HCT116 (cell line): ENCODE results near the gene NRTN. TPM values are rescaled to one million over a fixed set of nuclear protein-coding genes. Genes with fewer than 3 reads are reported as not detected.

ENCODE experiments used
- ATAC-seq: fragments of 200-7000 bp; cut with Tn5 transposase; 2 replicates; pipeline ENCODE4 v1.9.1; 2020; ENCODE audit warnings: mild to moderate bottlenecking, moderate library complexity
- BruUV-seq: library from RNA; stranded (reverse); fragments of 400-500 nt; replicated peaks from 2 replicates; lab custom pipeline; 2021; lab: Mats Ljungman, UMichigan
- CTCF ChIA-PET: fragments of 300-600 bp; sonication (Branson Sonifier 250); formaldehyde crosslinking; loops from one replicate; lab custom pipeline; 2021; ENCODE audit warnings: antibody characterized with exemption; lab: Charles Lee
- POLR2A ChIA-PET: fragments of 300-600, 350-600 bp; sonication (Branson Sonifier 250); formaldehyde crosslinking; loops from one replicate; lab custom pipeline; 2021; ENCODE audit warnings: antibody characterized with exemption; lab: Charles Lee
- RAD21 ChIA-PET, 2 experiments: fragments of 300-600 bp; sonication (Branson Sonifier 250); formaldehyde crosslinking; loops; one replicate each; lab custom pipeline; 2023; ENCODE audit warnings: low total read pairs in 2 of 2; ENCODE audit not compliant: uncharacterized antibody in 2 of 2, unreplicated experiment in 2 of 2, low non-redundant PET in 1 of 2; lab: Charles Lee
- DNase-seq: peaks from one replicate; pipeline ENCODE4 v3.0.0-alpha.2; 2010; ENCODE audit warnings: low read depth, low spot score
- H2AFZ ChIP-seq: fragments of 200-600 bp; shearing (Covaris generic), sonication (generic); 2 replicates; pipeline ENCODE4 v1.6.1; 2017; ENCODE audit warnings: low read depth, mixed run types, mixed read lengths, antibody characterized with exemption, low read length; ENCODE audit not compliant: poor library complexity, severe bottlenecking
- H3K27ac ChIP-seq: 2 replicates; pipeline ENCODE4 v1.5.1; 2012; ENCODE audit warnings: low read depth, low read length
- H3K27me3 ChIP-seq: fragments of 200-600 bp; sonication (generic); 2 replicates; pipeline ENCODE4 v1.6.1; 2016; ENCODE audit warnings: mixed run types, low read length, mixed read lengths; ENCODE audit not compliant: insufficient read depth
- H3K36me3 ChIP-seq, 2 experiments: fragments of 200-500 bp in 1 of 2; fragments of 200-600 bp in 1 of 2; sonication (Bioruptor generic) in 1 of 2; sonication (generic) in 1 of 2; 2 replicates each; pipeline versions ENCODE4 v1.5.1 to v1.6.1; 2014 to 2016; ENCODE audit warnings: low read length in 2 of 2, inconsistent platforms in 1 of 2, mixed read lengths in 1 of 2, mixed run types in 1 of 2; ENCODE audit not compliant: insufficient read depth in 2 of 2, control insufficient read depth in 1 of 2
- H3K4me1 ChIP-seq, 2 experiments: fragments of 200-600 bp in 1 of 2; sonication (generic) in 1 of 2; 2 replicates each; pipeline versions ENCODE4 v1.5.1 to v1.6.1; 2012 to 2017; ENCODE audit warnings: low read length in 2 of 2, inconsistent platforms in 1 of 2, mild to moderate bottlenecking in 1 of 2, mixed read lengths in 1 of 2, mixed run types in 1 of 2, moderate library complexity in 1 of 2; ENCODE audit not compliant: insufficient read depth in 2 of 2, control insufficient read depth in 1 of 2
- H3K4me2 ChIP-seq: fragments of 200-600 bp; sonication (generic); 2 replicates; pipeline ENCODE4 v1.6.1; 2017; ENCODE audit warnings: mixed run types, low read length, mixed read lengths
- H3K4me3 ChIP-seq, 2 experiments: fragments of 200-600 bp in 1 of 2; sonication (generic) in 1 of 2; replicated peaks in 1 of 2; 2 replicates each; pipeline ENCODE4 v1.5.1; 2011 to 2016; ENCODE audit warnings: low read length in 2 of 2, control low read depth in 1 of 2, low read depth in 1 of 2, mild to moderate bottlenecking in 1 of 2, mixed read lengths in 1 of 2, mixed run types in 1 of 2
- H3K79me2 ChIP-seq: fragments of 200-600 bp; sonication (generic); 2 replicates; pipeline ENCODE4 v1.6.1; 2017; ENCODE audit warnings: mild to moderate bottlenecking, mixed run types, low read length, moderate library complexity, mixed read lengths; ENCODE audit not compliant: insufficient read depth
- H3K9ac ChIP-seq: fragments of 200-600 bp; sonication (generic); 2 replicates; pipeline ENCODE4 v1.6.1; 2016; ENCODE audit warnings: low read length, mixed read lengths
- H3K9me2 ChIP-seq: fragments of 200-600 bp; sonication (generic), shearing (Covaris generic); 2 replicates; pipeline ENCODE4 v1.6.1; 2017; ENCODE audit warnings: mixed run types, mild to moderate bottlenecking, moderate library complexity; ENCODE audit not compliant: insufficient read depth
- H3K9me3 ChIP-seq, 2 experiments: fragments of 200-500 bp in 1 of 2; fragments of 200-600 bp in 1 of 2; sonication (Bioruptor generic) in 1 of 2; sonication (generic) in 1 of 2; 2 replicates each; pipeline ENCODE4 v1.6.1; 2014 to 2017; ENCODE audit warnings: low read length in 2 of 2, mixed read lengths in 2 of 2, inconsistent platforms in 1 of 2, low read depth in 1 of 2, mild to moderate bottlenecking in 1 of 2, mixed run types in 1 of 2, moderate library complexity in 1 of 2; ENCODE audit not compliant: control insufficient read depth in 1 of 2, insufficient read depth in 1 of 2
- H4K20me1 ChIP-seq: fragments of 200-600 bp; sonication (generic), shearing (Covaris generic); 2 replicates; pipeline ENCODE4 v1.6.1; 2017; ENCODE audit warnings: mixed run types, mild to moderate bottlenecking, moderate library complexity; ENCODE audit not compliant: insufficient read depth
- EGR1 ChIP-seq: IDR thresholded peaks from 2 replicates; pipeline ENCODE4 v1.6.1; 2012; ENCODE audit warnings: low read depth
- RAD21 ChIP-seq: IDR thresholded peaks from 2 replicates; pipeline ENCODE4 v1.6.1; 2012; ENCODE audit warnings: low read depth, mild to moderate bottlenecking
- SP1 ChIP-seq: IDR thresholded peaks from 2 replicates; pipeline ENCODE4 v1.6.1; 2012; ENCODE audit warnings: low read depth
- ZBTB33 ChIP-seq: IDR thresholded peaks from 2 replicates; pipeline ENCODE4 v1.6.1; 2011; ENCODE audit warnings: mild to moderate bottlenecking, low read length, moderate library complexity; ENCODE audit not compliant: insufficient replicate concordance; ENCODE audit errors: extremely low read depth
- intact Hi-C: fragments of 100-400 bp; cut with micrococcal nuclease; formaldehyde crosslinking; loops from 2 replicates; pipeline ENCODE4 v1.10.0; 2022
- total RNA-seq: library from RNA; stranded (reverse); gene quantifications from one replicate; pipeline ENCODE4 v1.2.1, GENCODE V29; 2021; ENCODE audit not compliant: unreplicated experiment
- TF ChIP-seq, protein P1 (sequence below): IDR thresholded peaks from 2 replicates; pipeline ENCODE4 v1.6.1; 2012; ENCODE audit warnings: low read depth

NRTN gene
- total RNA-seq, 1 experiment from 2014 or later = 11.5 TPM

GRCh38 chr19:5785423-5785822, 19.4 kb upstream of the NRTN start:
- no peaks in the 10 kb centered on the region; the same call in 1 of the 2 replicates for H4K20me1 ChIP-seq
- BruUV-seq = no TSS peak
- H3K4me1 ChIP-seq = peaks cover 3 to 8% of the 10 kb centered on the region in 2 experiments; a peak in 3 of 4 replicates
- no peak overlapping the region for H3K9ac ChIP-seq
- DNase-seq (no peak), ATAC-seq (no peak)
- H3K9me3 ChIP-seq = no peaks in the 10 kb centered on the region
- no peaks in the 10 kb centered on the region for H3K9me2 ChIP-seq
- intact Hi-C loops = no loop called here
- ChIA-PET POLR2A (no interaction called here), RAD21 (no interaction called here), CTCF (no interaction called here)
- H3K79me2 ChIP-seq = peaks cover 26% of the 10 kb centered on the region
- H3K27me3 ChIP-seq = no peaks in the 10 kb centered on the region
- no peak overlapping the region for H2AFZ ChIP-seq
- no peak for TF ChIP-seq RAD21
- TF ChIP-seq ZBTB33 = no peak
- TF ChIP-seq SP1 = no peak
- TF ChIP-seq, protein P1, sequence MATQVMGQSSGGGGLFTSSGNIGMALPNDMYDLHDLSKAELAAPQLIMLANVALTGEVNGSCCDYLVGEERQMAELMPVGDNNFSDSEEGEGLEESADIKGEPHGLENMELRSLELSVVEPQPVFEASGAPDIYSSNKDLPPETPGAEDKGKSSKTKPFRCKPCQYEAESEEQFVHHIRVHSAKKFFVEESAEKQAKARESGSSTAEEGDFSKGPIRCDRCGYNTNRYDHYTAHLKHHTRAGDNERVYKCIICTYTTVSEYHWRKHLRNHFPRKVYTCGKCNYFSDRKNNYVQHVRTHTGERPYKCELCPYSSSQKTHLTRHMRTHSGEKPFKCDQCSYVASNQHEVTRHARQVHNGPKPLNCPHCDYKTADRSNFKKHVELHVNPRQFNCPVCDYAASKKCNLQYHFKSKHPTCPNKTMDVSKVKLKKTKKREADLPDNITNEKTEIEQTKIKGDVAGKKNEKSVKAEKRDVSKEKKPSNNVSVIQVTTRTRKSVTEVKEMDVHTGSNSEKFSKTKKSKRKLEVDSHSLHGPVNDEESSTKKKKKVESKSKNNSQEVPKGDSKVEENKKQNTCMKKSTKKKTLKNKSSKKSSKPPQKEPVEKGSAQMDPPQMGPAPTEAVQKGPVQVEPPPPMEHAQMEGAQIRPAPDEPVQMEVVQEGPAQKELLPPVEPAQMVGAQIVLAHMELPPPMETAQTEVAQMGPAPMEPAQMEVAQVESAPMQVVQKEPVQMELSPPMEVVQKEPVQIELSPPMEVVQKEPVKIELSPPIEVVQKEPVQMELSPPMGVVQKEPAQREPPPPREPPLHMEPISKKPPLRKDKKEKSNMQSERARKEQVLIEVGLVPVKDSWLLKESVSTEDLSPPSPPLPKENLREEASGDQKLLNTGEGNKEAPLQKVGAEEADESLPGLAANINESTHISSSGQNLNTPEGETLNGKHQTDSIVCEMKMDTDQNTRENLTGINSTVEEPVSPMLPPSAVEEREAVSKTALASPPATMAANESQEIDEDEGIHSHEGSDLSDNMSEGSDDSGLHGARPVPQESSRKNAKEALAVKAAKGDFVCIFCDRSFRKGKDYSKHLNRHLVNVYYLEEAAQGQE = no peak
- TF ChIP-seq EGR1 = no peak
- H3K36me3 ChIP-seq = peaks cover 37 to 56% of the 10 kb centered on the region in 2 experiments; a peak in 3 of 4 replicates
- H3K27ac ChIP-seq = no peak overlapping the region
- no peak overlapping the region for H3K4me2 ChIP-seq
- no peak overlapping the region for H3K4me3 ChIP-seq
